ENCODE data around the gene HOMER1.

HOMER1 gene

GRCh38 chr5:79526928-79527327 lies 13.0 kb upstream of the HOMER1 start:
- no peaks in the 10 kb centered on the region for H3F3A ChIP-seq (ENCODE audit: control insufficient read depth, insufficient read depth)
- 0 out of 2 replicates have a peak, but pooled peaks cover 2% of the 10 kb centered on the region for H3K9me3 ChIP-seq (ENCODE audit: control insufficient read depth, insufficient read depth, low read length)
- no peaks in the 10 kb centered on the region for H4K20me1 ChIP-seq (ENCODE audit: control insufficient read depth, insufficient read depth, low read depth, low read length)
- no peaks in the 10 kb centered on the region for H3K27me3 ChIP-seq (ENCODE audit: control insufficient read depth, low read length)
- TF ChIP-seq CTCF (IDR thresholded peaks at IDR 0.05; ENCODE audit: low read depth, low read length, poor library complexity, severe bottlenecking) (no peak), EZH2phosphoT487 (IDR thresholded peaks at IDR 0.05; ENCODE audit: borderline replicate concordance, low read length) (no peak)
- no peaks in the 10 kb centered on the region for H3K4me1 ChIP-seq (ENCODE audit: control insufficient read depth, low read length)
- H3K79me2 ChIP-seq (ENCODE audit: control insufficient read depth, low read length): no peaks in the 10 kb centered on the region
- H3K9me2 ChIP-seq (replicated peaks; ENCODE audit: control insufficient read depth, low read length): no peaks in the 10 kb centered on the region
- no peak overlapping the region for H3K4me3 ChIP-seq (ENCODE audit: low read length)
- H3K4me2 ChIP-seq (ENCODE audit: low read length): no peak overlapping the region
- no peak overlapping the region for H3K27ac ChIP-seq (ENCODE audit: low read depth, low read length)
- no peaks in the 10 kb centered on the region for H3K36me3 ChIP-seq (ENCODE audit: control insufficient read depth, low read length)

GRCh38 chr5:79526493-79526892 lies 12.6 kb upstream of the HOMER1 start:
- Histone ChIP-seq H3F3A (ENCODE audit: control insufficient read depth, insufficient read depth) (no peaks in the 10 kb centered on the region), H3K4me2 (ENCODE audit: low read length) (no peak overlapping the region), H3K27me3 (ENCODE audit: control insufficient read depth, low read length) (no peaks in the 10 kb centered on the region), H3K79me2 (ENCODE audit: control insufficient read depth, low read length) (no peaks in the 10 kb centered on the region), H3K9me3 (ENCODE audit: control insufficient read depth, insufficient read depth, low read length) (0 out of 2 replicates have a peak, but pooled peaks cover 2% of the 10 kb centered on the region), H3K4me1 (ENCODE audit: control insufficient read depth, low read length) (no peaks in the 10 kb centered on the region), H3K4me3 (ENCODE audit: low read length) (no peak overlapping the region), H3K36me3 (ENCODE audit: control insufficient read depth, low read length) (no peaks in the 10 kb centered on the region), H3K9me2 (replicated peaks; ENCODE audit: control insufficient read depth, low read length) (no peaks in the 10 kb centered on the region), H3K27ac (ENCODE audit: low read depth, low read length) (no peak overlapping the region), H4K20me1 (ENCODE audit: control insufficient read depth, insufficient read depth, low read depth, low read length) (no peaks in the 10 kb centered on the region)
- TF ChIP-seq CTCF (IDR thresholded peaks at IDR 0.05; ENCODE audit: low read depth, low read length, poor library complexity, severe bottlenecking): no peak
- no peak for TF ChIP-seq EZH2phosphoT487 (IDR thresholded peaks at IDR 0.05; ENCODE audit: borderline replicate concordance, low read length)

- TF ChIP-seq EZH2phosphoT487 (IDR thresholded peaks at IDR 0.05; ENCODE audit: borderline replicate concordance, low read length) (no peak), CTCF (IDR thresholded peaks at IDR 0.05; ENCODE audit: low read depth, low read length, poor library complexity, severe bottlenecking) (no peak)
- Histone ChIP-seq H3K9me3 (ENCODE audit: control insufficient read depth, insufficient read depth, low read length) (peaks cover 2% of the 10 kb centered on the region; the same call in 1 of the 2 replicates), H3K4me2 (ENCODE audit: low read length) (no peak overlapping the region), H4K20me1 (ENCODE audit: control insufficient read depth, insufficient read depth, low read depth, low read length) (no peaks in the 10 kb centered on the region), H3K27ac (ENCODE audit: low read depth, low read length) (no peak overlapping the region), H3K4me3 (ENCODE audit: low read length) (no peak overlapping the region), H3K9me2 (replicated peaks; ENCODE audit: control insufficient read depth, low read length) (no peaks in the 10 kb centered on the region), H3K4me1 (ENCODE audit: control insufficient read depth, low read length) (peaks cover 6% of the 10 kb centered on the region), H3F3A (ENCODE audit: control insufficient read depth, insufficient read depth) (peaks cover 6% of the 10 kb centered on the region), H3K79me2 (ENCODE audit: control insufficient read depth, low read length) (no peaks in the 10 kb centered on the region), H3K27me3 (ENCODE audit: control insufficient read depth, low read length) (peaks cover 8% of the 10 kb centered on the region), H3K36me3 (ENCODE audit: control insufficient read depth, low read length) (no peaks in the 10 kb centered on the region)
Observed at GRCh38 chr5:79521156-79521555, 7.2 kb upstream of the HOMER1 start.
